Kidney (tissue), 14 donors: ENCODE data around the gene PLPP6. TPM values are rescaled to one million over a fixed set of nuclear protein-coding genes. Genes with fewer than 3 reads are reported as not detected.

Experiments used
- DNase-seq, 5 donors: peaks; one replicate each; pipeline ENCODE4 v3.0.0-alpha.2; 2013 to 2020
- FAIRE-seq: peaks from 2 replicates; lab custom pipeline; 2012; peaks lifted over from hg19 to GRCh38; lab: Jason Lieb, UNC
- H3K27ac ChIP-seq, 2 donors: one replicate each; pipeline ENCODE4 v1.7.0; 2013; ENCODE audit warnings: low read depth in 2 of 2, low read length in 2 of 2, inconsistent platforms in 1 of 2
- H3K27me3 ChIP-seq: one replicate; pipeline ENCODE4 v1.7.1; 2013; ENCODE audit warnings: low read length, inconsistent platforms; ENCODE audit not compliant: control insufficient read depth, insufficient read depth
- H3K36me3 ChIP-seq, 3 donors: one replicate each; pipeline versions ENCODE4 v1.7.0 to v1.7.1; 2013; ENCODE audit warnings: low read length in 3 of 3, control low read depth in 1 of 3, inconsistent platforms in 1 of 3; ENCODE audit not compliant: insufficient read depth in 3 of 3, control insufficient read depth in 2 of 3
- H3K4me1 ChIP-seq, 3 donors: one replicate each; pipeline versions ENCODE4 v1.7.0 to v1.7.1; 2013; ENCODE audit warnings: low read length in 3 of 3, inconsistent platforms in 1 of 3, low read depth in 1 of 3; ENCODE audit not compliant: control insufficient read depth in 2 of 3, insufficient read depth in 2 of 3
- H3K4me3 ChIP-seq, 3 donors: one replicate each; pipeline versions ENCODE4 v1.7.0 to v1.8.1; 2013; ENCODE audit warnings: low read length in 3 of 3, control low read depth in 1 of 3, inconsistent platforms in 1 of 3
- H3K9ac ChIP-seq, 3 donors: one replicate each; pipeline versions ENCODE4 v1.7.0 to v1.7.1; 2013; ENCODE audit warnings: low read length in 3 of 3, control low read depth in 1 of 3, inconsistent platforms in 1 of 3
- H3K9me3 ChIP-seq, 3 donors: one replicate each; pipeline versions ENCODE4 v1.7.0 to v1.7.1; 2013; ENCODE audit warnings: low read length in 3 of 3, control low read depth in 1 of 3, inconsistent platforms in 1 of 3; ENCODE audit not compliant: control insufficient read depth in 2 of 3, insufficient read depth in 1 of 3
- CTCF ChIP-seq: IDR thresholded peaks from 3 replicates; pipeline ENCODE4 v1.5.1; 2012; ENCODE audit warnings: mild to moderate bottlenecking, moderate library complexity, borderline replicate concordance; ENCODE audit not compliant: insufficient read depth; ENCODE audit errors: extremely low read depth
- intact Hi-C: fragments of 100-400 bp; cut with DNase I; formaldehyde crosslinking; loops from one replicate; pipeline ENCODE4 v1.11.1; 2022
- polyA plus RNA-seq: library from polyadenylated mRNA; stranded (reverse); fragments of 350-450 nt; fragmentation: Illumina TruSeq; extraction: RNeasy Lipid Tissue Mini Kit (QIAGEN cat#74804); gene quantifications from one replicate; pipeline ENCODE4 v1.2.3, GENCODE V29; 2014; ENCODE audit warnings: low read depth, low replicate concordance; ENCODE audit not compliant: insufficient read depth
- total RNA-seq: library from RNA; stranded (reverse); fragmentation: NEBNext Ultra II Directional; extraction: Animal tissue kit (Norgen Biotek cat#: 25700); gene quantifications from one replicate; pipeline ENCODE4 v1.2.1, GENCODE V29; 2021
- donor health status: control.
- donor health status: control.
- donor health status: control.
- donor health status: control.
- donor health status: control.
- donor health status: DM: yes; HTN: yes; CAD: no.
- donor health status: Normal renal cell carcinoma (clear cell type).

The PLPP6 gene
- total and polyA plus RNA-seq, 2 donors from 2014 or later: 6.7 to 9.0 TPM

- peaks cover 2 to 15% (median 7%) of the 10 kb centered on the region in 3 donors for H3K36me3 ChIP-seq
- peaks cover 3 to 14% (median 11%) of the 10 kb centered on the region in 3 donors for H3K4me1 ChIP-seq
- no peak for TF ChIP-seq CTCF
- H3K4me3 ChIP-seq: no peak overlapping the region
- intact Hi-C loops: no loop called here
- H3K9ac ChIP-seq: no peak overlapping the region
- DNase-seq (no peak), FAIRE-seq (no peak)
- no peaks in the 10 kb centered on the region for H3K9me3 ChIP-seq
- H3K27me3 ChIP-seq: no peaks in the 10 kb centered on the region
- no peak overlapping the region for H3K27ac ChIP-seq
Observed at GRCh38 chr9:4684820-4685219, 22.7 kb downstream of the PLPP6 start.

- H3K9me3 ChIP-seq: no peaks in the 10 kb centered on the region
- H3K9ac ChIP-seq: no peak overlapping the region
- intact Hi-C loops: no loop called here
- H3K4me3 ChIP-seq: no peak overlapping the region
- no peaks in the 10 kb centered on the region for H3K27me3 ChIP-seq
- no peak for FAIRE-seq
- H3K27ac ChIP-seq: no peak overlapping the region
- TF ChIP-seq CTCF: no peak
- H3K36me3 ChIP-seq: peaks cover 2 to 28% (median 7%) of the 10 kb centered on the region in 3 donors
- peaks cover 0 to 4% (median 3%) of the 10 kb centered on the region in 3 donors for H3K4me1 ChIP-seq
- DNase-seq: no peak
Observed at GRCh38 chr9:4686112-4686511, 24.0 kb downstream of the PLPP6 start.

GRCh38 chr9:4686584-4686983, 24.5 kb downstream of the PLPP6 start:
- H3K27ac ChIP-seq: no peak overlapping the region
- H3K9me3 ChIP-seq: no peaks in the 10 kb centered on the region
- no peak for DNase-seq
- no peak overlapping the region for H3K9ac ChIP-seq
- no peak overlapping the region for H3K4me3 ChIP-seq
- intact Hi-C loops: no loop called here
- no peak for FAIRE-seq
- no peaks in the 10 kb centered on the region for H3K27me3 ChIP-seq
- peaks cover 2 to 31% (median 9%) of the 10 kb centered on the region in 3 donors for H3K36me3 ChIP-seq
- no peak for TF ChIP-seq CTCF
- H3K4me1 ChIP-seq: no peaks in the 10 kb centered on the region

- no peak for FAIRE-seq
- no peak overlapping the region for H3K4me3 ChIP-seq
Observed at GRCh38 chr9:4689021-4689420, 26.9 kb downstream of the PLPP6 start.

More at GRCh38 chr9:4689021-4689420, 26.9 kb downstream of the PLPP6 start:
- Histone ChIP-seq H3K4me1 (no peaks in the 10 kb centered on the region), H3K9ac (no peak overlapping the region), H3K9me3 (no peaks in the 10 kb centered on the region), H3K27me3 (no peaks in the 10 kb centered on the region), H3K36me3 (peaks cover 2 to 34% (median 9%) of the 10 kb centered on the region in 3 donors), H3K27ac (no peak overlapping the region)
- intact Hi-C loops: no loop called here
- TF ChIP-seq CTCF: no peak
- no peak for DNase-seq
